ENCODE measurements around the gene SEC62. TPM values are rescaled to one million over a fixed set of nuclear protein-coding genes. Genes with fewer than 3 reads are reported as not detected.

The SEC62 gene
- total and polyA plus RNA-seq, 2 experiments from 2014 or later: 23.6 to 306 TPM

DNA sequence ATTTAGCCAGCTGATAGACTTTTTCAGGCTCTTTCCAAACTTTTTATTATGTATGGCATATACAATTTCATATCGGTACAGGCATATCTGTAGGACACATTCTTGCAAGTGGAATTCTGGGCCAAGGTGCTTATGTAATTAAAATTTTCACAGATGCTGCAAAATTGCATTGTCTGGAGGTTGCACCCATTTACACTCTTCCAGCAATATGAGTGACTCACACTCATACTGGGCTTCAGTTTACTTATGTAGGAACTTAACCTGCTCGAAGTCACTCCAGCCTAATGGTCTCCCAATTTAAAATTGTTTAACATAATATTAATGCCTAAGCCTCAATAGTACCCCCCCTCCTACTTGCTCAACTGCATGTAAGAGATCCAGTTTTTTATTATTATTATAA is 11.2 kb upstream of the SEC62 start:
- no peaks in the 10 kb centered on the region for H3K4me1 ChIP-seq (ENCODE audit: insufficient read depth)
- no peaks in the 10 kb centered on the region for H3K79me2 ChIP-seq (replicated peaks; ENCODE audit: insufficient read depth)
- no peaks in the 10 kb centered on the region for H3K9me2 ChIP-seq (ENCODE audit: insufficient read depth)
- Mint-ChIP-seq H3K4me1 (no peaks in the 10 kb centered on the region), H3K9me3 (no peaks in the 10 kb centered on the region), H3K36me3 (ENCODE audit: low read depth) (no peaks in the 10 kb centered on the region), H3K4me3 (no peak overlapping the region), H3K27me3 (ENCODE audit: insufficient read depth, low read depth, poor library complexity) (no peaks in the 10 kb centered on the region), H3K27ac (no peak overlapping the region)
- no peak overlapping the region for H3K4me2 ChIP-seq
- H4K20me1 ChIP-seq (replicated peaks; ENCODE audit: insufficient read depth): no peaks in the 10 kb centered on the region
- no peak for ATAC-seq
- no peak overlapping the region for H3K4me3 ChIP-seq
- no peaks in the 10 kb centered on the region for H3F3A ChIP-seq (replicated peaks; ENCODE audit: low read depth)
- H2AFZ ChIP-seq: no peak overlapping the region
- H3K36me3 ChIP-seq (ENCODE audit: insufficient read depth): no peaks in the 10 kb centered on the region
- DNase-seq (ENCODE audit: low spot score): no peak
- TF ChIP-seq STAT1 (IDR thresholded peaks at IDR 0.05; ENCODE audit: unreplicated experiment) (no peak), NANOG (IDR thresholded peaks at IDR 0.05; ENCODE audit: borderline replicate concordance) (no peak), ETS1 (IDR thresholded peaks at IDR 0.05) (no peak), CTCF (conservative IDR thresholded peaks at IDR 0.05; ENCODE audit: low read depth in 2 of 2) (no peak), POLR2AphosphoS5 (IDR thresholded peaks at IDR 0.05; ENCODE audit: low read depth) (no peak), ZNF114 (CRISPR knock-in tag; IDR thresholded peaks at IDR 0.05) (no peak), ZNF331 (CRISPR knock-in tag; IDR thresholded peaks at IDR 0.05; ENCODE audit: low read depth) (no peak)
- H3K27me3 ChIP-seq (ENCODE audit: insufficient read depth): no peaks in the 10 kb centered on the region
- no peak overlapping the region for H3K27ac ChIP-seq (ENCODE audit: low read depth)

GRCh38 chr3:169964176-169964575 is 2.4 kb upstream of the SEC62 start:
- Mint-ChIP-seq H3K27ac (no peak overlapping the region), H3K9me3 (no peaks in the 10 kb centered on the region), H3K36me3 (ENCODE audit: low read depth) (no peaks in the 10 kb centered on the region; the same call in 2 of the 3 replicates), H3K4me1 (peaks cover 25% of the 10 kb centered on the region), H3K4me3 (no peak overlapping the region), H3K27me3 (ENCODE audit: insufficient read depth, low read depth, poor library complexity) (no peaks in the 10 kb centered on the region)
- Histone ChIP-seq H3K4me2 (no peak overlapping the region), H3K27ac (ENCODE audit: low read depth) (no peak overlapping the region), H3K4me3 (no peak overlapping the region), H2AFZ (no peak overlapping the region), H3K36me3 (ENCODE audit: insufficient read depth) (no peaks in the 10 kb centered on the region), H3K79me2 (replicated peaks; ENCODE audit: insufficient read depth) (peaks cover 23% of the 10 kb centered on the region), H3F3A (replicated peaks; ENCODE audit: low read depth) (no peaks in the 10 kb centered on the region), H3K4me1 (ENCODE audit: insufficient read depth) (peaks cover 24% of the 10 kb centered on the region), H3K27me3 (ENCODE audit: insufficient read depth) (no peaks in the 10 kb centered on the region), H4K20me1 (replicated peaks; ENCODE audit: insufficient read depth) (peaks cover 12% of the 10 kb centered on the region), H3K9me2 (ENCODE audit: insufficient read depth) (peaks cover 5% of the 10 kb centered on the region; the same call in 1 of the 2 replicates)
- DNase-seq (ENCODE audit: low spot score) (no peak), ATAC-seq (no peak)
- TF ChIP-seq EZH2 (IDR thresholded peaks at IDR 0.05; ENCODE audit: low read depth, unreplicated experiment) (no peak), ZNF114 (CRISPR knock-in tag; IDR thresholded peaks at IDR 0.05) (no peak), ZNF331 (CRISPR knock-in tag; IDR thresholded peaks at IDR 0.05; ENCODE audit: low read depth) (no peak), POLR2AphosphoS5 (IDR thresholded peaks at IDR 0.05; ENCODE audit: low read depth) (no peak), JUNB (IDR thresholded peaks at IDR 0.05; ENCODE audit: unreplicated experiment) (no peak), EZH2phosphoT487 (IDR thresholded peaks at IDR 0.05; ENCODE audit: unreplicated experiment) (no peak), NANOG (IDR thresholded peaks at IDR 0.05; ENCODE audit: borderline replicate concordance) (no peak), STAT1 (IDR thresholded peaks at IDR 0.05; ENCODE audit: unreplicated experiment) (no peak), CTCF (conservative IDR thresholded peaks at IDR 0.05; ENCODE audit: low read depth in 2 of 2) (no peak), ETS1 (IDR thresholded peaks at IDR 0.05) (no peak), CREB1 (CRISPR knock-in tag; IDR thresholded peaks at IDR 0.05; ENCODE audit: low read depth) (no peak)

Measured in GM23338 (cell line).